GM12801 (cell line): ENCODE data around the gene TSEN34.

ENCODE experiments used
- TF ChIP-seq, protein P1 (sequence below): IDR thresholded peaks from one replicate; pipeline ENCODE4 v1.5.1; 2011; ENCODE audit warnings: control low read depth; ENCODE audit not compliant: insufficient read length; ENCODE audit errors: extremely low read depth

The TSEN34 gene

GRCh38 chr19:54164369-54165068, 26.6 kb upstream of the TSEN34 start:
- TF ChIP-seq, protein P1, sequence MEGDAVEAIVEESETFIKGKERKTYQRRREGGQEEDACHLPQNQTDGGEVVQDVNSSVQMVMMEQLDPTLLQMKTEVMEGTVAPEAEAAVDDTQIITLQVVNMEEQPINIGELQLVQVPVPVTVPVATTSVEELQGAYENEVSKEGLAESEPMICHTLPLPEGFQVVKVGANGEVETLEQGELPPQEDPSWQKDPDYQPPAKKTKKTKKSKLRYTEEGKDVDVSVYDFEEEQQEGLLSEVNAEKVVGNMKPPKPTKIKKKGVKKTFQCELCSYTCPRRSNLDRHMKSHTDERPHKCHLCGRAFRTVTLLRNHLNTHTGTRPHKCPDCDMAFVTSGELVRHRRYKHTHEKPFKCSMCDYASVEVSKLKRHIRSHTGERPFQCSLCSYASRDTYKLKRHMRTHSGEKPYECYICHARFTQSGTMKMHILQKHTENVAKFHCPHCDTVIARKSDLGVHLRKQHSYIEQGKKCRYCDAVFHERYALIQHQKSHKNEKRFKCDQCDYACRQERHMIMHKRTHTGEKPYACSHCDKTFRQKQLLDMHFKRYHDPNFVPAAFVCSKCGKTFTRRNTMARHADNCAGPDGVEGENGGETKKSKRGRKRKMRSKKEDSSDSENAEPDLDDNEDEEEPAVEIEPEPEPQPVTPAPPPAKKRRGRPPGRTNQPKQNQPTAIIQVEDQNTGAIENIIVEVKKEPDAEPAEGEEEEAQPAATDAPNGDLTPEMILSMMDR = no peak

DNA sequence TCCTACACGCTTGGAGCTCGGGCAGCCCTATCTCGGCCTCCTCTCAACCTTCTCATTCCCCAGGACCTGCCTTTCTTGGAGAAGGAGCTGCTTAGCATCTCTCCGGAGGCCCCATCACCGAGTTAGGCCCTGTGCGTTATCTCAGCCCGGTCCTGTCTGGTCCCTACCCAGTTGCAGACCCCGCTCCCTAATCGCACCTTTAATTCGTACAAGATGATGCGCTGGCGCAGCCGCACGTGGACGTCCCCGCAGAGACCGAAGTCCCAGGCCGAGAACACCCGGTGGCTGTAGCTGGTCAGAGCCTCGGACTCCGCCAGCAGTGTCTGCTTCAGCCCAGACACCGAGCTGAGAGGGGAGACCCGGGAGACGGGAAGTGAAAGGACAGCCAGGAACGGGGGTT, 25.9 kb upstream of the TSEN34 start:
- TF ChIP-seq, protein P1 = no peak

GRCh38 chr19:54168174-54168917, 22.8 kb upstream of the TSEN34 start:
- TF ChIP-seq, protein P1 = no peak

GRCh38 chr19:54169149-54169740, 21.9 kb upstream of the TSEN34 start:
- TF ChIP-seq, protein P1 = no peak

GRCh38 chr19:54172471-54173358, 18.4 kb upstream of the TSEN34 start, which contains the start of gene TMC4:
Gene TMC4, minus strand, starts transcription at chr19:54173160. Its CDS starts 43 bp downstream, at chr19:54173117.
- TF ChIP-seq, protein P1 = no peak

DNA sequence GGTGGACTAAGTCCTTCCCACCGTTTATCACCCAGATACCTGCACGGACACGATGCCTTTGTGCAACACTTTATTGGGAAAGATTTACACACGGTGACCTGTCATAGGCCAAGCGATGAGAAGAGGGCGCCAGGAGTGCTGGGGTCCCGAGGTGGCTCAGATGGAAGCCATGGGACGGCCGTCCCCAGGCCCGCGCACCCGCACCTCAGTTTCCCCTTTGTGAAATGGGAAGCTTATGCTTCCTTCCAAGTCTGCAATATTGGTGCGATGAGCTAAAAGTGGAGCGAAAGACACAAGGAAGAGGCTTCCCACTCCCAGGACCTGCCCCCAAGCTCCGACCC, 17.8 kb upstream of the TSEN34 start:
- TF ChIP-seq, protein P1 = no peak
